IMR-90 (cell line): ENCODE results near the gene TMC1. TPM values are rescaled to one million over a fixed set of nuclear protein-coding genes. Genes with fewer than 3 reads are reported as not detected.

Experiments
- ATAC-seq: fragments of 200-7000 bp; cut with Tn5 transposase; 2 replicates; pipeline ENCODE4 v1.9.1; 2020; ENCODE audit warnings: low read depth, mild to moderate bottlenecking, moderate library complexity
- BruUV-seq: library from RNA; stranded (reverse); fragments of 400-500 nt; replicated peaks from 2 replicates; lab custom pipeline; 2021; lab: Mats Ljungman, UMichigan
- CTCF ChIA-PET: fragments of 300-600 bp; formaldehyde crosslinking; extraction: SDS; loops from one replicate; lab custom pipeline; 2021; ENCODE audit warnings: antibody characterized with exemption; lab: Yijun Ruan, JAX
- POLR2A ChIA-PET: fragments of 300-600 bp; sonication (Branson Sonifier 250); formaldehyde crosslinking; loops from one replicate; lab custom pipeline; 2022; ENCODE audit warnings: antibody characterized with exemption; ENCODE audit not compliant: unreplicated experiment; lab: Charles Lee
- DNase-seq: peaks from one replicate; pipeline ENCODE4 v3.0.0; 2013
- H2AFZ ChIP-seq: replicated peaks from 2 replicates; pipeline ENCODE3; 2013; ENCODE audit warnings: low read length, mild to moderate bottlenecking; ENCODE audit not compliant: poor library complexity
- H2AK5ac ChIP-seq: 2 replicates; pipeline ENCODE4 v1.6.1; 2013; ENCODE audit warnings: low read depth, low read length, inconsistent platforms
- H2AK9ac ChIP-seq: replicated peaks from 2 replicates; pipeline ENCODE3; 2013; ENCODE audit warnings: mild to moderate bottlenecking, low read depth, low read length, moderate library complexity; ENCODE audit not compliant: poor library complexity
- H2BK120ac ChIP-seq: 2 replicates; pipeline ENCODE4 v1.6.1; 2013; ENCODE audit warnings: low read depth, low read length, inconsistent platforms
- H2BK15ac ChIP-seq: 3 replicates; pipeline ENCODE4 v1.6.1; 2013; ENCODE audit warnings: low read depth, low read length, inconsistent platforms
- H2BK20ac ChIP-seq: 2 replicates; pipeline ENCODE4 v1.6.1; 2013; ENCODE audit warnings: low read depth, mild to moderate bottlenecking, inconsistent platforms, low read length, moderate library complexity
- H2BK5ac ChIP-seq: 2 replicates; pipeline ENCODE4 v1.6.1; 2013; ENCODE audit warnings: mild to moderate bottlenecking, low read depth, low read length, inconsistent platforms; ENCODE audit not compliant: poor library complexity, severe bottlenecking
- H3K14ac ChIP-seq: replicated peaks from 2 replicates; pipeline ENCODE4 v1.6.1; 2013; ENCODE audit warnings: low read depth, low read length, inconsistent platforms
- H3K18ac ChIP-seq: 2 replicates; pipeline ENCODE4 v1.6.1; 2013; ENCODE audit warnings: low read depth, low read length, control low read depth
- H3K23ac ChIP-seq: 2 replicates; pipeline ENCODE4 v1.6.1; 2013; ENCODE audit warnings: low read depth, low read length, inconsistent platforms
- H3K27ac ChIP-seq: 2 replicates; pipeline ENCODE4 v1.5.1; 2013; ENCODE audit warnings: mild to moderate bottlenecking, control low read depth, low read length; ENCODE audit not compliant: insufficient read depth
- H3K27me3 ChIP-seq: 2 replicates; pipeline ENCODE4 v1.6.1; 2013; ENCODE audit warnings: low read length; ENCODE audit not compliant: control insufficient read depth, insufficient read depth
- H3K36me3 ChIP-seq: 2 replicates; pipeline ENCODE4 v1.6.1; 2013; ENCODE audit warnings: low read length, mixed read lengths; ENCODE audit not compliant: control insufficient read depth, insufficient read depth
- H3K4ac ChIP-seq: 2 replicates; pipeline ENCODE4 v1.6.1; 2013; ENCODE audit warnings: low read depth, low read length, inconsistent platforms
- H3K4me1 ChIP-seq: 2 replicates; pipeline ENCODE4 v1.6.1; 2013; ENCODE audit warnings: low read length, mixed read lengths; ENCODE audit not compliant: control insufficient read depth, insufficient read depth
- H3K4me2 ChIP-seq: 2 replicates; pipeline ENCODE4 v1.6.1; 2013; ENCODE audit warnings: low read depth, mild to moderate bottlenecking, control low read depth, low read length, moderate library complexity
- H3K4me3 ChIP-seq: 2 replicates; pipeline ENCODE4 v1.5.1; 2013; ENCODE audit warnings: low read depth, mild to moderate bottlenecking, control low read depth, low read length, moderate library complexity; ENCODE audit not compliant: insufficient read depth
- H3K56ac ChIP-seq: 2 replicates; pipeline ENCODE4 v1.6.1; 2013; ENCODE audit warnings: low read length, inconsistent platforms; ENCODE audit not compliant: insufficient read depth; ENCODE audit errors: extremely low read depth
- H3K79me1 ChIP-seq, 2 experiments: 2 replicates each; pipeline ENCODE4 v1.6.1; 2013; ENCODE audit warnings: low read length in 2 of 2, inconsistent platforms in 1 of 2, low read depth in 1 of 2
- H3K9ac ChIP-seq: 2 replicates; pipeline ENCODE4 v1.6.1; 2013; ENCODE audit warnings: low read depth, low read length, control low read depth
- H3K9me1 ChIP-seq: 2 replicates; pipeline ENCODE4 v1.6.1; 2013; ENCODE audit warnings: low read length, inconsistent platforms; ENCODE audit not compliant: insufficient read depth
- H3K9me3 ChIP-seq: 2 replicates; pipeline ENCODE4 v1.6.1; 2013; ENCODE audit warnings: low read length; ENCODE audit not compliant: control insufficient read depth, insufficient read depth
- H4K20me1 ChIP-seq: 2 replicates; pipeline ENCODE4 v1.6.1; 2013; ENCODE audit warnings: low read length, inconsistent platforms; ENCODE audit not compliant: insufficient read depth
- H4K5ac ChIP-seq: 2 replicates; pipeline ENCODE4 v1.6.1; 2013; ENCODE audit warnings: mild to moderate bottlenecking, low read depth, low read length, control low read depth
- H4K8ac ChIP-seq, 2 experiments: 2 replicates each; pipeline ENCODE4 v1.6.1; 2013; ENCODE audit warnings: low read depth in 2 of 2, low read length in 2 of 2, control low read depth in 1 of 2, inconsistent platforms in 1 of 2
- H4K91ac ChIP-seq: 2 replicates; pipeline ENCODE4 v1.6.1; 2013; ENCODE audit warnings: low read depth, low read length, inconsistent platforms; ENCODE audit not compliant: insufficient read depth
- CEBPB ChIP-seq: IDR thresholded peaks from 2 replicates; pipeline ENCODE4 v1.6.1; 2012; ENCODE audit warnings: low read depth, low read length, improper control_type of control experiment
- CHD1 ChIP-seq: IDR thresholded peaks from 2 replicates; pipeline ENCODE4 v1.6.1; 2012; ENCODE audit warnings: low read depth, low read length, improper control_type of control experiment
- FOS ChIP-seq: fragments of 150-350 bp; IDR thresholded peaks from 2 replicates; pipeline ENCODE4 v1.6.1; 2016; ENCODE audit warnings: low read depth, low read length
- MAFK ChIP-seq: IDR thresholded peaks from 2 replicates; pipeline ENCODE4 v1.6.1; 2012; ENCODE audit warnings: low read depth, low read length, improper control_type of control experiment
- MAZ ChIP-seq: IDR thresholded peaks from 2 replicates; pipeline ENCODE4 v1.6.1; 2012; ENCODE audit warnings: low read depth, mild to moderate bottlenecking, low read length, improper control_type of control experiment, moderate library complexity, borderline replicate concordance
- dilution Hi-C: fragments of 300-500 bp; cut with HindIII; formaldehyde crosslinking; loops from one replicate; pipeline ENCODE4 v1.14.3; 2018; ENCODE audit warnings: low sequenced_read_pairs; ENCODE audit not compliant: unreplicated experiment
- in situ Hi-C: fragments of 300-500 bp; cut with MboI; formaldehyde crosslinking; loops from 3 replicates; pipeline ENCODE4 v1.14.3; 2019; ENCODE audit warnings: low sequenced_read_pairs, inconsistent platforms, mixed read lengths
- intact Hi-C: fragments of 100-400 bp; cut with micrococcal nuclease; formaldehyde crosslinking; loops from 2 replicates; pipeline ENCODE4 v1.10.0; 2022
- polyA plus RNA-seq, 3 experiments: library from polyadenylated mRNA; depleted of rRNA; stranded (reverse); fragments of >200 nt; gene quantifications; 2 replicates each; pipeline ENCODE4 v1.2.3, GENCODE V29; 2012; ENCODE audit warnings: low replicate concordance in 1 of 3
- total RNA-seq: library from RNA; depleted of rRNA; stranded (reverse); fragments of >200 nt; gene quantifications from 2 replicates; pipeline ENCODE4 v1.2.3, GENCODE V29; 2012
- TF ChIP-seq, protein P1 (sequence below): fragments of 150-350 bp; IDR thresholded peaks from 2 replicates; pipeline ENCODE4 v1.6.1; 2016; ENCODE audit warnings: low read depth, mild to moderate bottlenecking, low read length, moderate library complexity, borderline replicate concordance

TMC1 gene
- total and polyA plus RNA-seq, 2 of the 4 experiments (the other 2 are of a cell fraction): not detected

DNA sequence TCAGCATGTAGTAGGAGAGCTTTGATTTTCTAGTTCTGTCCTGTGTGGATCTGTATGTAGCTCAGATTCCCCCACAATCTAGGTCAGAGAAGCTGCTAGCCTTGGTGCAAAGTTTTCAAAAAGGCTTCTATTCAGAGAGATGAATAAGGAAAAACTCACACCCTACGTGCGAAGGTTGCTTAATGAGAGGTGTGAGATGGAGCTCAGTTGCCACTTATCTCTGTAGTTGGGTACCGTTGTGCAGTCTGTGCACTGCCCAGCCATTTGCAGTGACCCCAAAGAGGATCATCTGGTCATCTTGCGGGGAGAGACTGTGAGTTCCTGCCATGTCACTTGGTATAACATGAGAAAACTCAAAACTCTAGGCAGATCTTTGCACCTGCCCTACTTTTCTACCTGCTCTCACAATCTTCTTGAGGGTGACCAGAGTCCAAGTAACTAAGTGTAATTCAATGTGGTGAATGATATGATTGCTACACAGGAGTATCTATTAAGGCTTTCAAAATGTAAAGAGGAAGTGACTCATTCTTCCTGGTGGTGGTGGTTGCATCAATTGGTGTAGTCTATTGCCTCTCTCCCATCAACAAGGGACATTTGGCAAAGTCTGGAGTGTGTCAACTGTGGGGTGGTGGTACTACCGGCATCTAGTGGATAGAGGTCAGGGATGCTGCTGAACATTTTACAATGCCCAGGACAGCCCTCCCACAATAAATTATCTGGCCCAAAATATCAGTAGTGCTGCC lies 65.2 kb downstream of the TMC1 start (continued):
- TF ChIP-seq, protein P1, sequence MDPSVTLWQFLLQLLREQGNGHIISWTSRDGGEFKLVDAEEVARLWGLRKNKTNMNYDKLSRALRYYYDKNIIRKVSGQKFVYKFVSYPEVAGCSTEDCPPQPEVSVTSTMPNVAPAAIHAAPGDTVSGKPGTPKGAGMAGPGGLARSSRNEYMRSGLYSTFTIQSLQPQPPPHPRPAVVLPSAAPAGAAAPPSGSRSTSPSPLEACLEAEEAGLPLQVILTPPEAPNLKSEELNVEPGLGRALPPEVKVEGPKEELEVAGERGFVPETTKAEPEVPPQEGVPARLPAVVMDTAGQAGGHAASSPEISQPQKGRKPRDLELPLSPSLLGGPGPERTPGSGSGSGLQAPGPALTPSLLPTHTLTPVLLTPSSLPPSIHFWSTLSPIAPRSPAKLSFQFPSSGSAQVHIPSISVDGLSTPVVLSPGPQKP: no peak

DNA sequence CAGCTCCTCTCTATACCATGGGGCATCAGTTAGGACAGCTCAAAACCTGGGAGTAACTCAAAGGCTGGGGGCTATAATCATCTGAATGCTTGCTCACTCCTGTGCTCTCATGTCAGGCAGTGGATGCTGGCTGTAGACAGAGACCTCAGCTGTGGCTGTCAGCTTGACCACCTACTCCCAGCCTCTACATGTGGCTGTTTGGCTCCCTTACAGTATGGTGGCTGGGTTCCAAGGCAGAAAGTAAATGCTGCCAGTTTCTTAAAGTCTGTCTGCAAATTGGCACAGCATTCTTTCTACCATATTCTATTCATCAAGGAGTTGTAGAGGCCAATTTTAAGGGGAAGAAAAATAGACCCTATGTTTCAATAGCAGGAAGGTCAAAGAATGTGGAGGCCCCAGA lies 66.9 kb downstream of the TMC1 start:
- TF ChIP-seq, protein P1: no peak
- TF ChIP-seq MAZ (no peak), FOS (no peak), MAFK (no peak), CHD1 (no peak), CEBPB (no peak)
- Histone ChIP-seq H3K4ac (peak overlapping the region; percentile 82), H4K5ac (peak overlapping the region; percentile 8; the same call in 1 of the 2 replicates), H2BK120ac (peak overlapping the region; percentile 68), H2BK15ac (peak overlapping the region; percentile 91; the same call in 2 of the 3 replicates), H4K8ac (no peak overlapping the region), H3K4me3 (no peak overlapping the region), H3K36me3 (no peaks in the 10 kb centered on the region), H3K79me1 (peaks cover 0 to 12% of the 10 kb centered on the region in 2 experiments; a peak in 1 of 4 replicates), H2AK9ac (peak overlapping the region; percentile 68), H2BK5ac (no peak overlapping the region), H4K20me1 (no peaks in the 10 kb centered on the region), H3K27ac (no peak overlapping the region), H3K4me2 (no peak overlapping the region), H3K27me3 (no peaks in the 10 kb centered on the region), H3K56ac (no peak overlapping the region), H3K9me3 (no peaks in the 10 kb centered on the region), H3K9ac (no peak overlapping the region), H4K91ac (peak overlapping the region; percentile 81), H3K9me1 (peaks cover 12% of the 10 kb centered on the region), H2AFZ (peak overlapping the region; percentile 38), H3K18ac (peak overlapping the region; percentile 30; the same call in 1 of the 2 replicates), H2BK20ac (peak overlapping the region; percentile 79), H2AK5ac (peak overlapping the region; percentile 66; the same call in 1 of the 2 replicates), H3K14ac (peak overlapping the region; percentile 49), H3K4me1 (peaks cover 12% of the 10 kb centered on the region), H3K23ac (peak overlapping the region; percentile 73)
- dilution Hi-C loops (no loop called here), in situ Hi-C loops (no loop called here), intact Hi-C loops (no loop called here)
- ATAC-seq (no peak), DNase-seq (peak; percentile 29)
- ChIA-PET CTCF (interaction anchor here (0.9 kb wide), 1 partner anchor 164 kb away, joined by 3 read pairs; no protein-coding TSS in a partner anchor), POLR2A (interaction anchor here (1.4 to 3.7 kb wide), 2 partner anchors 223 to 226 kb away, joined by 10 to 12 read pairs; partner anchors contain the start of gene ZFAND5)
- no TSS peak for BruUV-seq
